Endothelial cell of umbilical vein (primary cell): ENCODE data around the gene SSTR3. TPM values are rescaled to one million over a fixed set of nuclear protein-coding genes. Genes with fewer than 3 reads are reported as not detected.

Experiments
- BruUV-seq: library from RNA; stranded (reverse); fragments of 400-500 nt; replicated peaks from 2 replicates; lab custom pipeline; 2021; lab: Mats Ljungman, UMichigan
- CTCF ChIA-PET: fragments of 300-600, 350-600 bp; sonication (Branson Sonifier 250); formaldehyde crosslinking; loops from one replicate; lab custom pipeline; 2021; ENCODE audit warnings: antibody characterized with exemption, inconsistent platforms; lab: Charles Lee
- POLR2A ChIA-PET: fragments of 300-600, 350-600 bp; sonication (Branson Sonifier 250); formaldehyde crosslinking; loops from one replicate; lab custom pipeline; 2021; ENCODE audit warnings: antibody characterized with exemption, inconsistent platforms; lab: Charles Lee
- DNase-seq: peaks from one replicate; pipeline ENCODE4 v3.0.0-alpha.2; 2011; ENCODE audit warnings: low read depth, low spot score
- FAIRE-seq: peaks from 2 replicates; lab custom pipeline; 2011; peaks lifted over from hg19 to GRCh38; lab: Jason Lieb, UNC
- H2AFZ ChIP-seq: 2 replicates; pipeline ENCODE4 v1.6.0; 2012; ENCODE audit warnings: low read depth, low read length, control low read depth, inconsistent platforms
- H3K27ac ChIP-seq: 2 replicates; pipeline ENCODE4 v1.5.1; 2011; ENCODE audit warnings: low read depth, mild to moderate bottlenecking, control low read depth, low read length, moderate library complexity; ENCODE audit not compliant: insufficient read depth
- H3K27me3 ChIP-seq, 2 experiments: 2 replicates each; pipeline versions ENCODE4 v1.6.0 to v1.6.1; 2011; ENCODE audit warnings: low read length in 2 of 2, mixed read lengths in 1 of 2; ENCODE audit not compliant: control insufficient read depth in 2 of 2, insufficient read depth in 2 of 2
- H3K36me3 ChIP-seq, 2 experiments: 2 replicates in 1 of 2; 3 replicates in 1 of 2; pipeline ENCODE4 v1.5.1; 2011; ENCODE audit warnings: low read length in 2 of 2, mild to moderate bottlenecking in 1 of 2, moderate library complexity in 1 of 2; ENCODE audit not compliant: control insufficient read depth in 2 of 2, insufficient read depth in 2 of 2; ENCODE audit errors: extremely low read depth in 1 of 2
- H3K4me1 ChIP-seq: 3 replicates; pipeline ENCODE4 v1.5.1; 2011; ENCODE audit warnings: mild to moderate bottlenecking, low read length; ENCODE audit not compliant: control insufficient read depth, insufficient read depth; ENCODE audit errors: extremely low read depth
- H3K4me2 ChIP-seq: 2 replicates; pipeline ENCODE4 v1.6.1; 2011; ENCODE audit warnings: low read length, control low read depth, mixed read lengths; ENCODE audit not compliant: insufficient read depth
- H3K4me3 ChIP-seq, 3 experiments: fragments of 200-600 bp in 1 of 3; sonication (generic), shearing (Covaris generic) in 1 of 3; replicated peaks in 1 of 3; 2 replicates each; pipeline ENCODE4 v1.5.1; 2011 to 2016; ENCODE audit warnings: control low read depth in 3 of 3, low read length in 3 of 3, mild to moderate bottlenecking in 2 of 3, inconsistent platforms in 1 of 3, low read depth in 1 of 3, moderate library complexity in 1 of 3; ENCODE audit not compliant: insufficient read depth in 1 of 3
- H3K79me2 ChIP-seq: 2 replicates; pipeline ENCODE4 v1.6.0; 2012; ENCODE audit warnings: low read length, inconsistent platforms; ENCODE audit not compliant: control insufficient read depth, insufficient read depth
- H3K9ac ChIP-seq: replicated peaks from 2 replicates; pipeline ENCODE3; 2011; ENCODE audit warnings: low read length, control low read depth; ENCODE audit not compliant: insufficient read depth; ENCODE audit errors: extremely low read depth
- H3K9me1 ChIP-seq: replicated peaks from 3 replicates; pipeline ENCODE4 v1.6.0; 2011; ENCODE audit warnings: mild to moderate bottlenecking, low read length; ENCODE audit not compliant: control insufficient read depth, insufficient read depth; ENCODE audit errors: extremely low read depth
- H3K9me3 ChIP-seq: replicated peaks from 2 replicates; pipeline ENCODE4 v1.5.1; 2012; ENCODE audit warnings: low read length, inconsistent platforms; ENCODE audit not compliant: control insufficient read depth, insufficient read depth
- H4K20me1 ChIP-seq: replicated peaks from 2 replicates; pipeline ENCODE3; 2011; ENCODE audit warnings: mild to moderate bottlenecking, low read length; ENCODE audit not compliant: control insufficient read depth, insufficient read depth; ENCODE audit errors: extremely low read depth
- EZH2 ChIP-seq: IDR thresholded peaks from 2 replicates; pipeline ENCODE4 v1.6.1; 2012; ENCODE audit warnings: borderline replicate concordance, low read depth, mild to moderate bottlenecking, moderate library complexity, low read length, inconsistent platforms; ENCODE audit not compliant: severe bottlenecking
- FOS ChIP-seq: IDR thresholded peaks from 2 replicates; pipeline ENCODE4 v1.6.1; 2011; ENCODE audit warnings: mild to moderate bottlenecking, low read length, moderate library complexity, borderline replicate concordance; ENCODE audit not compliant: insufficient read depth
- GATA2 ChIP-seq: IDR thresholded peaks from 2 replicates; pipeline ENCODE4 v1.7.0; 2011; ENCODE audit warnings: low read depth, mild to moderate bottlenecking, moderate library complexity, mixed read lengths, low read length; ENCODE audit not compliant: insufficient read length, insufficient read depth
- JUN ChIP-seq: IDR thresholded peaks from 2 replicates; pipeline ENCODE4 v1.6.1; 2011; ENCODE audit warnings: borderline replicate concordance, low read depth; ENCODE audit not compliant: insufficient read length, insufficient read depth
- MYC ChIP-seq: IDR thresholded peaks from one replicate; pipeline ENCODE4 v1.6.1; 2011; ENCODE audit warnings: mild to moderate bottlenecking, low read depth, low read length
- POLR2A ChIP-seq: IDR thresholded peaks from 2 replicates; pipeline ENCODE4 v1.6.1; 2012; ENCODE audit warnings: low read depth, mild to moderate bottlenecking, control low read depth, low read length
- POLR2AphosphoS5 ChIP-seq: IDR thresholded peaks from 2 replicates; pipeline ENCODE4 v1.6.1; 2012; ENCODE audit warnings: low read depth, mild to moderate bottlenecking, control low read depth, low read length, moderate library complexity; ENCODE audit not compliant: insufficient read depth
- dilution Hi-C: fragments of 300-500 bp; cut with MboI; formaldehyde crosslinking; loops from one replicate; pipeline ENCODE4 v1.15.0; 2019; ENCODE audit warnings: low sequenced_read_pairs; ENCODE audit not compliant: extremely low pct_ligation_motif_present
- intact Hi-C: fragments of 100-400 bp; cut with micrococcal nuclease; formaldehyde crosslinking; loops from one replicate; pipeline ENCODE4 v1.10.0; 2022
- polyA plus RNA-seq, 4 experiments: library from polyadenylated mRNA; depleted of rRNA in 3 of 4; stranded (reverse) in 3 of 4; unstranded in 1 of 4; fragments of >200 nt; gene quantifications; 2 replicates each; pipeline versions ENCODE4 v1.2.1 to v1.2.3, GENCODE V29; 2011 to 2012; ENCODE audit warnings: missing spikeins in 1 of 4
- total RNA-seq: library from RNA; stranded (reverse); gene quantifications from 2 replicates; pipeline ENCODE4 v1.2.3, GENCODE V29; 2021
- TF ChIP-seq, protein P1 (sequence below): IDR thresholded peaks from 2 replicates; pipeline ENCODE4 v1.6.1; 2011; ENCODE audit not compliant: insufficient read depth, insufficient read length
- TF ChIP-seq, protein P2 (sequence below), 2 donors: IDR thresholded peaks; 1 replicate in 1 of 2; 2 replicates in 1 of 2; pipeline ENCODE4 v1.5.1; 2011; ENCODE audit warnings: low read length in 2 of 2, mild to moderate bottlenecking in 2 of 2, moderate library complexity in 2 of 2, control low read depth in 1 of 2, inconsistent platforms in 1 of 2, low read depth in 1 of 2; ENCODE audit not compliant: insufficient read depth in 1 of 2; ENCODE audit errors: extremely low read depth in 1 of 2

SSTR3 gene
- total and polyA plus RNA-seq, 2 donors (not counting 3 experiments of a cell fraction or from before 2014, with no cell fraction given), result not detected

DNA sequence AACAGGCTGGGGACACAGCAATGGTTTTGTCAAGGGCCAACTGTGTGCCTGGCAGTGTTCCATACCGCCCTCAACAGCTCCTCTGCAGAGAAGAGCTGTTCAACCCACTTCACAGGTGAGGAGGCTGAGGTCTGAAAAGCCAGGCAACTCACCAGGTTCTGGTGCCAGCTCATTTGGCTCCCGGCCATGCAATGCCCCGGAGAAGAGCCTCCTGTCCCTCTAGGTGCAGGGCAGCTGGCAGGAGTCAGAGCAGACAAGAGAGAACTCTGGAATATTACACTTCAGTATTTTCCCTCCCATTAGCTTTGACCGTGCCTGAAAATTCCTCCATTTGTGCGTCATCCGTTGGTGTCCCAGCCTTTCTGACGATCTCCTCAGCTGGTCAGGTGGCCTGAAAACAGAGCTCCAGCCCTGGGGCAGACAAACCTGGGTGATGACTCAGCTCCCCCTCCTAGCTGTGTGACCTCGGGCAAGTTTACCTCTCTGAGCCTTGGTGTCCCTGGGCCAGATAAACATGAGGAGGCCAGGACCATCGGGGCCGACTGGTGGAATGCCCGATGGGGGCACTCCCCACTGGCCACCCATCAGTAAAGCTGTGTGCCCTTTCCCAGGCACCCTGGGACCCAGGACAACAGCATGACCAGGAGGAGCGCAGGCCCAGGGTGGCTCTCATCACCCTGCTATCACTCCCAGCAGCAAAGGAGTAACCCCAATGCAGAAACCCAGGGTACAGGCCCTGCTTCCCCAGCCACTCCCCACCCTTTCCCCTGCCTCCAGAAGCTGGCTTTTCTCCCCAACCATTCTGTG is 14.6 kb downstream of the SSTR3 start:
- peak; percentile 35 for DNase-seq

More for the DNA sequence above, 14.6 kb downstream of the SSTR3 start:
- Histone ChIP-seq H3K4me2 (no peak overlapping the region), H4K20me1 (no peaks in the 10 kb centered on the region), H3K4me1 (peaks cover 28% of the 10 kb centered on the region), H3K36me3 (no peaks in the 10 kb centered on the region), H3K9ac (no peak overlapping the region), H2AFZ (no peak overlapping the region), H3K27ac (peak overlapping the region; percentile 25), H3K79me2 (no peaks in the 10 kb centered on the region), H3K9me1 (no peaks in the 10 kb centered on the region), H3K27me3 (no peaks in the 10 kb centered on the region), H3K9me3 (no peaks in the 10 kb centered on the region), H3K4me3 (no peak overlapping the region)
- ChIA-PET POLR2A (interaction anchor here (1.1 kb wide), 1 partner anchor 10 kb away, joined by 3 read pairs; no protein-coding TSS in a partner anchor), CTCF (interaction anchor here (0.6 to 5.1 kb wide), 22 partner anchors 9 to 342 kb away, joined by 3 to 69 read pairs (median 4); partner anchors contain the start of gene C1QTNF6)
- dilution Hi-C loops (no loop called here), intact Hi-C loops (loop anchor here (1.0 to 2.0 kb wide), 5 partner anchors 8 to 415 kb away; no protein-coding TSS in a partner anchor)
- no TSS peak for BruUV-seq
- TF ChIP-seq, protein P1, sequence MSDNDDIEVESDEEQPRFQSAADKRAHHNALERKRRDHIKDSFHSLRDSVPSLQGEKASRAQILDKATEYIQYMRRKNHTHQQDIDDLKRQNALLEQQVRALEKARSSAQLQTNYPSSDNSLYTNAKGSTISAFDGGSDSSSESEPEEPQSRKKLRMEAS, result no peak
- TF ChIP-seq FOS (no peak), POLR2AphosphoS5 (no peak), GATA2 (no peak), MYC (no peak), EZH2 (no peak), JUN (no peak), POLR2A (no peak)
- TF ChIP-seq, protein P2, sequence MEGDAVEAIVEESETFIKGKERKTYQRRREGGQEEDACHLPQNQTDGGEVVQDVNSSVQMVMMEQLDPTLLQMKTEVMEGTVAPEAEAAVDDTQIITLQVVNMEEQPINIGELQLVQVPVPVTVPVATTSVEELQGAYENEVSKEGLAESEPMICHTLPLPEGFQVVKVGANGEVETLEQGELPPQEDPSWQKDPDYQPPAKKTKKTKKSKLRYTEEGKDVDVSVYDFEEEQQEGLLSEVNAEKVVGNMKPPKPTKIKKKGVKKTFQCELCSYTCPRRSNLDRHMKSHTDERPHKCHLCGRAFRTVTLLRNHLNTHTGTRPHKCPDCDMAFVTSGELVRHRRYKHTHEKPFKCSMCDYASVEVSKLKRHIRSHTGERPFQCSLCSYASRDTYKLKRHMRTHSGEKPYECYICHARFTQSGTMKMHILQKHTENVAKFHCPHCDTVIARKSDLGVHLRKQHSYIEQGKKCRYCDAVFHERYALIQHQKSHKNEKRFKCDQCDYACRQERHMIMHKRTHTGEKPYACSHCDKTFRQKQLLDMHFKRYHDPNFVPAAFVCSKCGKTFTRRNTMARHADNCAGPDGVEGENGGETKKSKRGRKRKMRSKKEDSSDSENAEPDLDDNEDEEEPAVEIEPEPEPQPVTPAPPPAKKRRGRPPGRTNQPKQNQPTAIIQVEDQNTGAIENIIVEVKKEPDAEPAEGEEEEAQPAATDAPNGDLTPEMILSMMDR (IDR thresholded peaks at IDR 0.05; ENCODE audit: extremely low read depth in 1 of 2, insufficient read depth in 1 of 2, low read depth in 1 of 2, low read length in 2 of 2), result no peak
- no peak for FAIRE-seq
